Endothelial cell of hepatic sinusoid (primary cell): Measurements from ENCODE around the gene RYR1.
"Not testable (repeated sequence)": the region's sequence is repeated elsewhere in the genome, so short reads cannot be mapped to it uniquely, and the experiment has no call there.

Source experiments
- in situ Hi-C: cut with HindIII; loops from 2 replicates; pipeline ENCODE4 v1.10.0; 2017; ENCODE audit warnings: low sequenced_read_pairs

Gene RYR1

DNA sequence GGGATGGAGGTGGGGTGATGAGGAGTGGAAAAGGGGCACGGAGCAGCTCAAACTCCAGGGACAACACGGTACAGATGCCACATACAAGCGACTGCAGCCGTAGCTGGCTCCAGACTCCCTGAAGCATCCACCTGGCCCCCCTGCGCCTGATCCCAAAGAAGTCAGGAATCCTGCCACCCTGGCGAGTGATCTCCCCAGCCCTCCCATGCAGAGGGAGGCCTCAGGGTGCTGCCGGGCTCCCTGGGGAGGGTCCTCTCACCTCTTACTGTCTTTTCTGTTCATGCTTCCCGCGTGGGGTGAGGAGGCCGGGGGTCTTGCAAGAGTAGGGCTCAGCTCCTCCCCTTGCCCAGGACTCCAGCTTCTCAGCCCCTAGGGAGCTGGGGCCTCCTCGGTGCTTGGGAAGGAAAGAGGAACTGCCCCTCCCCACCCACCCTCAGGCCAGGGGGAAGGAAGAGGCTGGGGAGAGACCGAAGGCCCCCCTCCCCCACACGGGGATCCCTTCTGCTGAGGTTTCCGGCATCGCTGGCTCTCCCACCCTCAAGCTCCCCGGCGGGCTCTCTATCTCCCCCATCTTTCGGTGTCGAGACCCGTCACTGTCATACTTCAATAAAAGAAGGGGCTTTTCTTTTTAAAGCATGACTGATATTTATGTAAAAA lies 7.6 kb upstream of the RYR1 start, which contains the start of gene RASGRP4:
Gene RASGRP4 (minus strand): TSS at position 410 of the 657 bp plus-strand sequence. CDS start 128 bp downstream, at position 282.
- in situ Hi-C loops, result no loop called here

DNA sequence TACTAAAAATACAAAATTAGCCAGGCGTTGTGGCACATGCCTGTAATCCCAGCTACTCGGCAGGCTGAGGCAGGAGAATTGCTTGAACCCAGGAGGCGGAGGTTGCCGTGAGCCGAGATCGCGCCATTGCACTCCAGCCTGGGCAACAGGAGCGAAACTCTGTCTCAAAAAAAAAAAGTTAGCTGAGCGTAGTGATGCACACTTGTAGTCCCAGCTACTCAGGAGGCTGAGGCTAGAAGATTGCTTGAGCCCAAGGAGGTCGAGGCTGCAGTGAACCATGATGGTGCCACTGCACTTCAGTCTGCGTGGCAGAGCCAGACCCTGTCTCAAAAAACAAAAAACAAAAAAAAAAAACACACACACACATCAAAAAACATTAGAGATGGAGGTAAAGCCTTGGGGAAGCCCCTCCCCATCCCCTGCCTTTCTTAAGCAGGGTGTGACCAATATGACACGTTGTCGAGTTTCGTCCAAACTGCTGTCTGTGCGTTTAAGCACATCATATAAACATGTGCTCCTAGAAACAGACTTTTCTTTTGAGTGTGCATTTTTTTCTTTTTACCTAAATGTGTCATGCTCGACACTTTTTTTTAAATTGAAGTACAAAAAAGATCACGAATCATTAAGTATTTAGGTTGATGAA lies 6.3 kb upstream of the RYR1 start:
- in situ Hi-C loops, result not testable (repeated sequence)

DNA sequence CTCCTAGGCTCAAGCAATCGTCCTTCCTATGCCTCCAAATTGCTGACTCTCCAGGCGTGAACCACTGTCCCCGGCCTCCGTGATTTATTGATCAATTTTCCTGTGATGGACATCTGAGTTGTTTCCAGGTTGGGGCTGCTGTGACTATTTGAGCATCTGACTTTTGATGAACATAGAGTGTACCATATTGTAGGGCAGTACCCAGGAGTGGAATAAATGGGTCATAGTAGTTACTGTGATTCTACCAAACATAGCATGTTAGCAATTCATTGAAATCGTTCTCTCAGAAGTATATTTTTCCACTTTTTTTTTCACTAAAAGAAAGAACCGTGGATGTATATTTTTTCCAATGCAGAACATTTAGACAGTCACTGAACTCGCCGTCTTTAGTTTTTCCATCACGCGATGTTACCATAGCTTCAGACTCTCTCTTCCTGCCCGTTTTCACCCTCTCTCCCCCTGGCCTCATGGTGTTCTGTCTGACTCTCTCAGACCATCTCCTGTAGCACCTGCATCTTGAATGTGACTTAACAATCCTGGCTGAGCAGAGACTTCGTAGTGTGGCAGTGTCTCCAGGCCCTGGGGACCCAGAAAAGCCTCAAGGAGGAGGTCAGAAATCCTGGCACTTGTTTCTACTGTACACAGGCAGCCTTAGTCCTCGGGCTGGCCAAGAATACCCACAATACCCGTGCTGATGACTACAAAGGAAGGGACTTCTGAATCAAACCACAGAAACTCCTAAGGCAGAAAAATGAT lies 4.3 kb upstream of the RYR1 start:
- in situ Hi-C loops, result no loop called here

DNA sequence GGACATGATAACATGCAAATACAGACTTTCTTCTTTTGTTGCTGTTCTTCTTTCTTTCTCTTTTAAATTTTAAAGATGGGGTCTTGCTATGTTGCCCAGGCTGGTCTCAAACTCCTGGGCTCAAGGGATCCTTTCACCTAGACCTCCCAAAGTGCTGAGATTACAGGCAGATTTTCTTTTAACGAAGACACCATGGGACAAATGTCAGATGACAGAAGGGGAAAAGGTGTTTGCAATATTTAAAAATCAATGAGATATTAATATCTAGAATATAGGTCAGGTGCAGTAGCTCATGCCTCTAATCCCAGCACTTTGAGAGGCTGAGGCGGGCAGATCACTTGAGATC lies 3.7 kb upstream of the RYR1 start:
- in situ Hi-C loops, result no loop called here

DNA sequence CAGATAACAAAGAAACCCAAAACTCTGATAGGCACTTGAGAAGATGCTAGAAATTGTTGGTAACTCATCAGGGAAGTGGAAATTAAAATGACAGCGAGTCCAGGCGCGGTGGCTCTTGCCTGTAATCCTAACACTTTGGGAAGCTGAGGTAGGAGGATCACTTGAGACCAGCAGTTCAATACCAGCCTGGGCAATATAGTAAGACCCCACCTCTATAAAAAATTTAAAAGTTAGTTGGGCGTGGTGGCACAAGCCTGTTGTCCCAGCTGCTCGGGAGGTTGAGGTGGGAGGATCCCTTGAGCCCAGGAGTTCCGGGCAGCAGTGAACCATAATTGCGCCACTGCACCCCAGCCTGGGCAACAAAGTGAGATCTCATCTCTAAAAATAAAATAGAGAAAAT lies 2.6 kb upstream of the RYR1 start:
- in situ Hi-C loops, result no loop called here

DNA sequence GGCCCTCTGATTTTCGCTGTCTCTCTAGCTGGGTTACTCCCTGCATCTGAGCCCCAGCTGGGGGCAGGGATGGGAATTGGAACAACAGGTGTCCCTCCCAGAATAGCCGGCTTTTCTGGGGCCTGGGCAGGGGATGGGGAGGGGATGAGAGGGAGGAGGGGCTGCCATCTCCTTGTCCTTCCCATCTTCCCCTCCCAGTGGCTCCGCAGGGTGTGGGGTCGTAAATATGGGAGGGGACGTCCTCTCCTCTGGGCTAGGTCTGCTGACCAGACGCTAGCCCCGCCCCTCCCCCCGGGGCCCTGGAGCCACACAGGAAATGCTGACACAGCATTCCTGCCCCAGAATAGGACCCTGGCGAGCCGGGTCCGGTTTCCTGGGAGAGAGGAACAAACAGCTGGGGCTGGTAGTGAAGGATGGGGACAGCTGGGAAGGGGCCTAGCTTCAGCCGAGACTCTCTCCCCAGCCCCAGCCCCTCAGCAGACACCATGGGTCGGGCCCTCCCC lies 1.1 kb downstream of the RYR1 start:
- in situ Hi-C loops, result no loop called here

DNA sequence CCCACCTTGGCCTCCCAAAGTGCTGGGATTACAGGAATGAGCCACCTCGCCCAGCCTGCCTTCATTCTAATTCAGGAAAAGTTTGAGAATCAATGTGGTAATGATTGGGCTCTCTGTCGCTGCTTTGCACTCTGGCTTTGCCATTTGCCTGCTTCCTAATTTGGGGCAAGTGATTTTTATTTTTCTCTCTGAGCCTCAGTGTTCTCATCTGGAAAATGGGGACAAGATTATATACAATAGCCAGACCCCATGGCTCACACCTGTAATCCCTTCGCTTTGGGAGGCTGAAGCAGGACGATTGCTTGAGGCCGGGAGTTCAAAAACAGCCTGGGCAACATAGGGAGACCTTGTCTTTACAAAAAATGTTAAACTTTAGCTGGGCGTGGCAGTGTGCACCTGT lies 3.8 kb downstream of the RYR1 start:
- in situ Hi-C loops, result no loop called here

DNA sequence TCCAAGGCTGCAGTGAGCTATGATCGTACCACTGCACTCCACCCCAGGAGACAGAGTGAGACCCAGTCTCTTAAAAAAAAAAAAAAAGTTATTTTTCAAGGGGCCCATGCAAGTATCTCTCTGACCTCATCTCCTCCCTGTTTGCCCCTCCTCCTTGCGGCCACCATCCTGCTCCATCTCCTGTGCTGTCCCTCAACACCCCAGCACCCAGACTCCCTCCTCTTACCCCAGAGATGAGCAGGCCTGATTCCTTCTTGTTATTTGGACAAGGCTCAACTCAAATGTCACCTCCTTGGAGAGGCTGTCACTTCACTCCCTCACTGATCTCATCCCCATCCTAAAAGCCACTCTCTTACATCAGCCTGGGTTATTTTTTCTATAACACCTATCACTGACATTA lies 4.4 kb downstream of the RYR1 start:
- in situ Hi-C loops, result no loop called here

DNA sequence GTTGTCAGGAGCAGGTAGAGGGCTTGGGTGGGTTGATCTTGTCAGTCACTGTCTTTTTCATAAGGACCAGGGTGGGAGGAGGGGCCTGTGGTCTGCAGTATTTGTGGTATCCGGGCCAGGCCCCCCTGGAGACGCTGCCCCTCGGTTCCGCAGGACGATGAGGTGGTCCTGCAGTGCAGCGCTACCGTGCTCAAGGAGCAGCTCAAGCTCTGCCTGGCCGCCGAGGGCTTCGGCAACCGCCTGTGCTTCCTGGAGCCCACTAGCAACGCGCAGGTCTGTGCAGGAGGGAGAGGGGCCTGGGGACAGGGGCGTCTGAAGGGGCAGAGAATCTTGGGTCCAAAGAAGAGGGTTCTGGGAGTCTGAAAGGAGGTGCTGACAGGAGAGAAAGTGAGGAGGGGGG lies 7.1 kb downstream of the RYR1 start:
- in situ Hi-C loops, result no loop called here

DNA sequence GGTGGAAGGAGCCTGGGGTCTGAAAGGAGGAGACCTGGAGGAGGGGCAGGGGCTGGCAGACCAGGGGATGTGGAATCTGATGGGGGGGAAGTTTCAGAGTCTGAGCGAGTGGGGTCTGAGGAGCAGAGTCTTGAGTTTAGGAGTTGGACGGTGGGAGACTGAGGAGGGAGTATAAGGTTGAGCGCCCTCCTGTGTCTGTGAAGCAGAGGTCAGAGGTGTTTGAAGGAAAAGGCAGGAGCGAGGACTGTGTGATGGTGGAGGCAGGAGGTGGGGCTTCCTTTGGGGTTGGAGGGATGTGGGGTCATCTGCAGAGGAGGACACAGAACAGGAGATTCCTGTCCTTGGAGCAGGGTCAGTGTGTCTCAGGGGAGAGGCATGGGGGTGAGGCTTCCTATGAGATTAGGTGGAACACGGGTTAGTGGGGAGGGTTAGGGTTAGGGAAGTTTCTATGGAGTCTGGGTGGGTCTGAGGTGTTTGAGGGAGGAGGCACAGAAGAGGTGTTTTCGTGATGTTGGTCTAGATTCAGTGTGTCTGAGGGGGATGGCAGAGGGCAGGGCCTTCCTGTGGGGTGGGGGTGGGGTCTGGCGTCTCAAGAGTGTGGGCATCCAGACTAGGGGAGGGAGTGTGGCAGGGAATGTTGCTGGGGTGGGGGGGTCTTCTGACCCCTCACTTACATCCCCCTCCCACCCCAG lies 8.3 kb downstream of the RYR1 start:
- in situ Hi-C loops, result no loop called here

DNA sequence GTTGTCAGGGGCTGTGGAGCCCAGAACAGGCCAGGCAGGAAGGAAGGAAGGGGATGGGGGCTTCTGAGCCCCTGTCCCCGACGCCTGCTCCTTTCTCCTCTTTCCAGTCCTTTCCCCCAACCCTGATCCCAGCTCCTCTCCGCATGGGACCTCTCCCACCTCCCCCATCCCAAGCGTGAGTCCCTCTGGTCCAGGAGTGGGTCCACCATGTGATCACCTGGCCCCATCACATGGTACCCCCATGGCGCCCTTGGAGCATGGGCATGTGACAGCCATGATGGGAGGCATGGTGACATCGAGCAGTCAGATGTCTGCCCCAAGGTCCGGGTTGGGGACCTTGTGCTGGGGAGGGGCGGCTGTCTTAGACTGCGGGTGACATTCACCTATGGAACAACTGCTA lies 9.2 kb downstream of the RYR1 start:
- in situ Hi-C loops, result no loop called here

DNA sequence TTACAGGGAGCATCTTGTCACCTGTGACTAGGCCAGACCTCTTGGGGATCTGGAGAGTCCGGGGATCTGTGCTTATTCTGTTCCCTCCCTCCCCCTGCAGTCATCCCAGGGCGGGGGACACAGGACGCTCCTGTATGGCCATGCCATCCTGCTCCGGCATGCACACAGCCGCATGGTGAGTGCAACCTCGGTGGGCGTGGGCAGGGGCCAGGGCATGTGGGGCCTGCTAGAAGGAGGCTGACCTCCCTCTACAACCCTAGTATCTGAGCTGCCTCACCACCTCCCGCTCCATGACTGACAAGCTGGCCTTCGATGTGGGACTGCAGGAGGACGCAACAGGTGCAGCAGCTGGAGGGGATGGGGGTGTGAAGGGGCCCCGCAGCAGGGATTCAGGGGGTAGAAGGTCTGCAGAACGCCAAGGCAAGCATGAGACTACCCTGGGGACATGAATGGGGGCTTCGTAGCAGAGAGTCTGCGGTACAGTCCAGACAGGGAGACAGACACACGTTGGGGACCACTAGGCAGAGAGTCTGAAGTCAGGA lies 10.0 kb downstream of the RYR1 start:
- in situ Hi-C loops, result no loop called here

DNA sequence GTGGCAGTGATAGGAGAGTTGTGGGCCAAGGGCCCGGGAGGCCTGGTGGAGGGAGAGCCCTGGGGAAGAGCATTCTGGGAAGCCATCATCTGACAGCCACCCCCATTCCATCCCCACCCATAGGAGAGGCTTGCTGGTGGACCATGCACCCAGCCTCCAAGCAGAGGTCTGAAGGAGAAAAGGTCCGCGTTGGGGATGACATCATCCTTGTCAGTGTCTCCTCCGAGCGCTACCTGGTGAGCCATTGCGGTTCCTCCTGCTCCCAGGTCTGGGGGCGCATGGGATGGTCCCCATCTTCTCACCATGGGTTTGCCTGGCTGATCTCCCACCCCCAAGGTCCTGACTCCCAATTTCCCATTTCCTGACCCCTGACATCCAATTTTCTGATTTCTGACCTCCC lies 10.5 kb downstream of the RYR1 start:
- in situ Hi-C loops, result no loop called here

DNA sequence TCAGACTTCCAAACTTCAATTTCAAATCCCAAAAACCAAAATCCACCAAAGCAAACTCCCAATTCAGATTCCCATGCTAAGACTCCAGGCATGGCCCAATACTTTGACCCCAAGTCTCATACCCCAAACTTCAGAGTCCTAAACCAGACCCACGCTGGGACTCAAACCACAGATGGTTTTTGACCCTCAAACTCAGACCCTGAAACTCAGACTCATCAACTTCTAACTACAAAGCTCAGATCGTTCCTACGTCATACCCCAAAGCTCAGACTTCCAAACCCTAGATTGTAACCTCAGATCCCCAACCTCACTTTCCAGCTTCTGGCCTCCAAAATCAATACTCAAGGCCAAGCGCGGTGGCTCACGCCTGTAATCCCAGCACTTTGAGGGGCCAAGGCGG lies 11.9 kb downstream of the RYR1 start:
- in situ Hi-C loops, result no loop called here

DNA sequence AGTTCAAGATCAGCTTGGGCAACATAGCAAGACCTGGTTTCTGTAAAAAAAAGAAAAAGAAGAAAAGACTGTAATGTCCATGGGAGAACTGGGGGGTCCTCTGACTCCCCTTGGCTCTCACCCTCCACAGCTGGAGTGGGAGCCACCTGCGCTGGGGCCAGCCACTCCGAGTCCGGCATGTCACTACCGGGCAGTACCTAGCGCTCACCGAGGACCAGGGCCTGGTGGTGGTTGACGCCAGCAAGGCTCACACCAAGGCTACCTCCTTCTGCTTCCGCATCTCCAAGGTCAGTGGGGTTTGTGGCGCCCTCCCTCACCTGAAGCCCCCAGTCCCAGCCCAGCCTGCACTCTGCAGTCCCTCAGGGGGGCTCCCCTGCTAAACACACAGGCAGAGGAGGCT lies 14.7 kb downstream of the RYR1 start:
- in situ Hi-C loops, result no loop called here

DNA sequence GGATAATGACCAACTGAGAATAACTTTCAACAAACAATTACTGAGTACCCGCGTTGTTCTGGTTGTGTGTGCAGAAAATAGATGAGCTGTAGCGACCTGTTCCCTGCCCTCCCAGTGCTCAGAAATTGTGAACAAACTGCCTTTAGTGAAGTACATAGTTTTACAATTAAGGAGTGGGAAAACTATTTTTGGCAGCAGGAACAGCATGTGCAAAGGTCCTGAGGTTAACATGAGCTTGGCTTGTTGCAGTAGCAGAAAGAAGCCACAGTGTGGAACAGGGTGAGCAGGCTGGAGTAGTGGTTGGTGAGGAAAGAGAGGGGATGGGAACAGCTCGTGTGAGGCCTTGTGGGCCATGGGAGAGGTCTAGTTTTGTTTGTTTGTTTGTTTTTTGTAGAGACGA lies 16.0 kb downstream of the RYR1 start:
- in situ Hi-C loops, result no loop called here

DNA sequence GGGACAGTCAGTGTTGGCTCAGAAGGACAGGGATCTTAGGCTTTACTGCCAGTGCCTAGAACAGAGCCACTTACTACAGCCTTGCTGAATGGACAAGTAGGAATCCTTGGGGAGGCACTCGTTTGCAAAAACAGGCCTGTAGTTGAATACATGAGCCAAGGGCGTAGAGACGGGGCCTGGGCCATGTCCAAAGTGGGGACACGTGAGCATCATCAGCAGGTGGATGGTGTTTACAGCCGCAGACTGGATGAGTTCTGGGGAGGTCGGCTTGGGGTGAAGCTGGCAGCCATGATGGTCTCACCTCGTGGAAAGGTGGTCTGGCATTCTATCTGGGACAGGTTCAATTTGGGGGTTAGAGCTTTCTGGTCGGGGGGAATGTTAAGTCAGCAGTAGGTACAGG lies 17.5 kb downstream of the RYR1 start:
- in situ Hi-C loops, result loop anchor here (5.0 to 10.0 kb wide), 2 partner anchors 76 to 134 kb away; no protein-coding TSS in a partner anchor

DNA sequence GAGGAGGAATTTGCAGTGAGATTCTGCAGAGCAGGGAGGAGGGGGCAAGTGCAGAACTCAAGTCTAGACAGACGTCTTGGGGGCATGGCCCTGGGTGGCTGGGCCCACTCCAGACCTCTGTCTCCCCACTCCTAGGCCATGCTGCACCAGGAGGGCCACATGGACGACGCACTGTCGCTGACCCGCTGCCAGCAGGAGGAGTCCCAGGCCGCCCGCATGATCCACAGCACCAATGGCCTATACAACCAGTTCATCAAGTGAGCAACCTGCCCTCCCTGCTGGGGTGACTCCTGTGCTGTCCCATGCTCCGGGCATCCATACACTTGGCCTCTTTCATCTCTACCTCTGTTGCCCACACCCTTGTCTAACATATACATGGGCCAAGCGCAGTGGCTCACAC lies 18.1 kb downstream of the RYR1 start:
- in situ Hi-C loops, result loop anchor here (5.0 to 10.0 kb wide), 2 partner anchors 76 to 133 kb away; no protein-coding TSS in a partner anchor

DNA sequence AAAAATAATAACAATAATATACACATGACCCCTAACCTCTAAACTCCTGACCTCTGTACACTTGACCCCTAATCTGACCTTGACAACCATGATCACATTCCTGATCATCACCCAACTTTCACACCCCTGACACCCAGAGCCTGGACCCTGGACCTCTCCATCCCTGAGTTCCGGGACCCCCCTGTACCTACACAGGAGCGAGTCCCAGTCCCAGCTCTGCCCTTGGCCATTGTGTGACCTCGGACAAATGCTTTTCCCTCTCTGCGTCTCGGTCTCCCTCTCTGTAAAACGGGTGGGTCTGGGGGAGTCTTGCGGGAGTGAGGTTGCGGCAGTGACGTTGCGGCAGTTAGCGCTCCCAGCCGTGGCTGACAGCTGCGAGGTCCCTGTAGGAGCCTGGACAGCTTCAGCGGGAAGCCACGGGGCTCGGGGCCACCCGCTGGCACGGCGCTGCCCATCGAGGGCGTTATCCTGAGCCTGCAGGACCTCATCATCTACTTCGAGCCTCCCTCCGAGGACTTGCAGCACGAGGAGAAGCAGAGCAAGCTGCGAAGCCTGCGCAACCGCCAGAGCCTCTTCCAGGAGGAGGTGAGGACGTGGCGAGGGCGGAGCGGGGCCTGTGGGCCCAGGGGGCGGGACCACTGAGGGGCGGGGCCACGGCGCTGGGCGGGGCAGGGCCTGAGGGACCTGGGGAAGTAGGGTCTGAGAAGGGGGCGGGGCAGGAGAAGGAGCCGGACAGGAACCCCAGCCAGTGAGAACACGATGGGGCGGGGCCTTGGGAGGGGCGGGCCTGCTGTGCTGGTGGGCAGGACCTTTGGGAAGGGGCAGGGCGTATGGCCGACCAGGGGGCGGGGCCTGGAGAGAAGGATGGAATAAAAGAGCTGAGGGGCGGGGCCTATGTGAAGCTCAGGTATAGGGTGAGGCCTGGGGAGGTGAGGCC lies 19.2 kb downstream of the RYR1 start:
- in situ Hi-C loops, result loop anchor here (5.0 to 10.0 kb wide), 2 partner anchors 75 to 132 kb away; no protein-coding TSS in a partner anchor

DNA sequence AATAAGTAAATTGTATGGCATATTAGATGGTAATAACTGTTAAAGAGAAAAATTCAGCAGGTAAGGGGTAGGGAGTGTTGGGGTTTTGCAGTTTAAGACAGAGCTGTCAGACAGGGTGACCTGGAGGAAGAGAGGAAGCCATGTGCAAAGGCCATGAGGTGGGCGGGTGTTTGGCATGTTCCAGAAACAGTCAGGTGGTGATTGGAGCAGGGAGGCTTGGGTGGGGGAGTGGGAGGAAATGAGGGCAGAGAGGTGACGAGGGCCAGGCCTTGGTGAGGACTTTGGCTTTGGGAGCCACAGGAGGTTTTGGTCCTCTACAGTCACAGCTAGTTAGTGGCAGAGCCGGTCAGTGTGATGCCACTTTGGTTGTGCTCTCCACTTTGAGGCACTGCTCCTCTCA lies 20.1 kb downstream of the RYR1 start:
- in situ Hi-C loops, result loop anchor here (5.0 to 10.0 kb wide), 2 partner anchors 74 to 131 kb away; no protein-coding TSS in a partner anchor
